Panc1 (cell line): ENCODE results near the gene HHAT. TPM values are rescaled to one million over a fixed set of nuclear protein-coding genes. Genes with fewer than 3 reads are reported as not detected.

Source experiments
- ATAC-seq: fragments of 200-7000 bp; cut with Tn5 transposase; 2 replicates; pipeline ENCODE4 v1.9.1; 2020; ENCODE audit warnings: mild to moderate bottlenecking, moderate library complexity
- BruUV-seq: library from RNA; stranded (reverse); fragments of 400-500 nt; replicated peaks from 2 replicates; lab custom pipeline; 2021; lab: Mats Ljungman, UMichigan
- CTCF ChIA-PET: fragments of 300-600 bp; sonication (Branson Sonifier 250); formaldehyde crosslinking; loops from one replicate; lab custom pipeline; 2022; ENCODE audit warnings: antibody characterized with exemption; lab: Charles Lee
- POLR2A ChIA-PET: fragments of 300-600 bp; sonication (Branson Sonifier 250); formaldehyde crosslinking; loops from one replicate; lab custom pipeline; 2022; ENCODE audit warnings: antibody characterized with exemption; lab: Charles Lee
- DNase-seq: peaks from one replicate; pipeline ENCODE4 v3.0.0-alpha.2; 2010; ENCODE audit warnings: low read depth, low spot score
- H3K27ac ChIP-seq: 2 replicates; pipeline ENCODE4 v1.5.1; 2011; ENCODE audit warnings: mild to moderate bottlenecking, low read length, inconsistent platforms
- H3K27me3 ChIP-seq: fragments of 200-500 bp; sonication (Bioruptor generic); 2 replicates; pipeline ENCODE4 v1.6.0; 2014; ENCODE audit warnings: low read length, inconsistent platforms; ENCODE audit not compliant: control insufficient read depth, insufficient read depth
- H3K36me3 ChIP-seq: fragments of 200-500 bp; sonication (Bioruptor generic); 2 replicates; pipeline ENCODE4 v1.5.1; 2014; ENCODE audit warnings: inconsistent platforms, mild to moderate bottlenecking, low read length, moderate library complexity; ENCODE audit not compliant: control insufficient read depth, insufficient read depth
- H3K4me1 ChIP-seq: 2 replicates; pipeline ENCODE4 v1.5.1; 2011; ENCODE audit warnings: inconsistent platforms, mild to moderate bottlenecking, low read length, moderate library complexity; ENCODE audit not compliant: control insufficient read depth, insufficient read depth
- H3K4me3 ChIP-seq, 2 experiments: 2 replicates each; pipeline ENCODE4 v1.5.1; 2011 to 2012; ENCODE audit warnings: low read depth in 2 of 2, low read length in 2 of 2, mild to moderate bottlenecking in 2 of 2, inconsistent platforms in 1 of 2, moderate library complexity in 1 of 2
- H3K9me3 ChIP-seq: fragments of 200-500 bp; sonication (Bioruptor generic); 2 replicates; pipeline ENCODE4 v1.5.1; 2014; ENCODE audit warnings: low read depth, mild to moderate bottlenecking, inconsistent platforms, low read length, moderate library complexity; ENCODE audit not compliant: control insufficient read depth, insufficient read depth
- CTCF ChIP-seq: fragments of 450-650 bp; IDR thresholded peaks from 2 replicates; pipeline ENCODE4 v1.5.1; 2017; ENCODE audit warnings: mild to moderate bottlenecking
- POLR2AphosphoS5 ChIP-seq: IDR thresholded peaks from 2 replicates; pipeline ENCODE4 v1.6.1; 2012; ENCODE audit warnings: mild to moderate bottlenecking, low read depth, low read length, moderate library complexity
- SIN3A ChIP-seq: IDR thresholded peaks from 2 replicates; pipeline ENCODE4 v1.6.1; 2012; ENCODE audit warnings: low read depth, mild to moderate bottlenecking, low read length, moderate library complexity, borderline replicate concordance; ENCODE audit not compliant: insufficient read depth
- TCF7L2 ChIP-seq: IDR thresholded peaks from 2 replicates; pipeline ENCODE4 v1.6.1; 2011; ENCODE audit warnings: mild to moderate bottlenecking, low read depth, low read length, inconsistent platforms
- in situ Hi-C: cut with HindIII; loops from 2 replicates; pipeline ENCODE4 v1.10.0; 2016; ENCODE audit warnings: low sequenced_read_pairs, low pct_unique_long_range_greater_than_20kb
- intact Hi-C: fragments of 100-400 bp; cut with micrococcal nuclease; formaldehyde crosslinking; loops from one replicate; pipeline ENCODE4 v1.10.0; 2022; ENCODE audit not compliant: unreplicated experiment
- total RNA-seq: library from RNA; stranded (reverse); gene quantifications from one replicate; pipeline ENCODE4 v1.2.1, GENCODE V29; 2021; ENCODE audit not compliant: unreplicated experiment
- TF ChIP-seq, protein P1 (sequence below), 2 experiments: IDR thresholded peaks; 2 replicates each; pipeline ENCODE4 v1.6.1; 2011 to 2012; ENCODE audit warnings: low read depth in 2 of 2, control low read depth in 1 of 2, low read length in 1 of 2, mild to moderate bottlenecking in 1 of 2, moderate library complexity in 1 of 2; ENCODE audit not compliant: insufficient read depth in 1 of 2

Gene HHAT
- total RNA-seq, 1 experiment from 2014 or later: 2.3 TPM

DNA sequence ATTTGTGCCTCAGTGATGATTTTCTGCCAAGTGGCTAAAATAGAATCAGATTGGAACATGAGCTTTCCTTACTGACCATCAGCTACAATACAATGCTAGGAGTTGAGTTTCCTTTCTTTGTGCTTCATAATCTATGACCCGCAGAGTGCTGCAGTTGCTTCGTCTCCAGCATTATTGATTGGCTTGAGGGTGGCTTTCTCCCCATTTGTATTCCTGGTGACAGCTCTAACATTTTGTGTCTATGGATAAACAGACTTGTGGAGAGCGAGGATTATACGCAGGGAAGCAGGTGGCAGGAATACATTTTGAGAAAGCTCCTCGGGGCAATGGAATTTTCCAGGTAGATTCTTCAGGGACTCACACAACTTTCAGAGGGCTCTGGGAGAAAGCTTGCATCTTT lies 223.2 kb downstream of the HHAT start:
- no peak overlapping the region for H3K4me3 ChIP-seq
- TF ChIP-seq CTCF (no peak), POLR2AphosphoS5 (no peak), SIN3A (no peak), TCF7L2 (no peak)
- TF ChIP-seq, protein P1, sequence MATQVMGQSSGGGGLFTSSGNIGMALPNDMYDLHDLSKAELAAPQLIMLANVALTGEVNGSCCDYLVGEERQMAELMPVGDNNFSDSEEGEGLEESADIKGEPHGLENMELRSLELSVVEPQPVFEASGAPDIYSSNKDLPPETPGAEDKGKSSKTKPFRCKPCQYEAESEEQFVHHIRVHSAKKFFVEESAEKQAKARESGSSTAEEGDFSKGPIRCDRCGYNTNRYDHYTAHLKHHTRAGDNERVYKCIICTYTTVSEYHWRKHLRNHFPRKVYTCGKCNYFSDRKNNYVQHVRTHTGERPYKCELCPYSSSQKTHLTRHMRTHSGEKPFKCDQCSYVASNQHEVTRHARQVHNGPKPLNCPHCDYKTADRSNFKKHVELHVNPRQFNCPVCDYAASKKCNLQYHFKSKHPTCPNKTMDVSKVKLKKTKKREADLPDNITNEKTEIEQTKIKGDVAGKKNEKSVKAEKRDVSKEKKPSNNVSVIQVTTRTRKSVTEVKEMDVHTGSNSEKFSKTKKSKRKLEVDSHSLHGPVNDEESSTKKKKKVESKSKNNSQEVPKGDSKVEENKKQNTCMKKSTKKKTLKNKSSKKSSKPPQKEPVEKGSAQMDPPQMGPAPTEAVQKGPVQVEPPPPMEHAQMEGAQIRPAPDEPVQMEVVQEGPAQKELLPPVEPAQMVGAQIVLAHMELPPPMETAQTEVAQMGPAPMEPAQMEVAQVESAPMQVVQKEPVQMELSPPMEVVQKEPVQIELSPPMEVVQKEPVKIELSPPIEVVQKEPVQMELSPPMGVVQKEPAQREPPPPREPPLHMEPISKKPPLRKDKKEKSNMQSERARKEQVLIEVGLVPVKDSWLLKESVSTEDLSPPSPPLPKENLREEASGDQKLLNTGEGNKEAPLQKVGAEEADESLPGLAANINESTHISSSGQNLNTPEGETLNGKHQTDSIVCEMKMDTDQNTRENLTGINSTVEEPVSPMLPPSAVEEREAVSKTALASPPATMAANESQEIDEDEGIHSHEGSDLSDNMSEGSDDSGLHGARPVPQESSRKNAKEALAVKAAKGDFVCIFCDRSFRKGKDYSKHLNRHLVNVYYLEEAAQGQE (IDR thresholded peaks at IDR 0.05; ENCODE audit: insufficient read depth in 1 of 2, low read depth in 2 of 2, low read length in 1 of 2): no peak
- ChIA-PET POLR2A (no interaction called here), CTCF (no interaction called here)
- no peaks in the 10 kb centered on the region for H3K4me1 ChIP-seq
- no peaks in the 10 kb centered on the region for H3K36me3 ChIP-seq
- no peak overlapping the region for H3K27ac ChIP-seq
- ATAC-seq: no peak
- intact Hi-C loops (no loop called here), in situ Hi-C loops (no loop called here)
- H3K27me3 ChIP-seq: no peaks in the 10 kb centered on the region
- BruUV-seq: no TSS peak
- H3K9me3 ChIP-seq: no peaks in the 10 kb centered on the region
- no peak for DNase-seq

DNA sequence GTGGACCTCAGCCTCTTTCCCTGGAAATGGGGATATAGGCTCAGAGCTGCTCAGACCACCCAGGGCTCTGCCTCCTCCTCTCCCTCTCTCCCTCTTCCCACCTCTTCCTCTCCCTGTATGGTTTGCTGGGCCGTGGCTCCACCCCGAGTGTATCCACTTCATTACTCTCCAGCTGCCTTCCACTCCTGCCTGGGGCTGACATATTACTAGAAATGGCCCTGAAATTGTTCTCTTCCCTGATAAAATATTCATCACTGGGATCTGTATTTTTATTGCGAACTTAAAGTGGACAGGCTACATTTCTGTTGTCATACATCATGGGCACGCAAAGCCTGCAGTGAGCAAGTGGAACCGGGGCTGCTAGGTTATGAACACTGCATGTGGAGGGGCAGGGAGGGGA lies 225.0 kb downstream of the HHAT start:
- intact Hi-C loops: no loop called here
- no TSS peak for BruUV-seq
- CTCF ChIA-PET: interaction anchor here (0.6 kb wide), 1 partner anchor 90 kb away, joined by 5 read pairs; no protein-coding TSS in a partner anchor

More for the DNA sequence above, 225.0 kb downstream of the HHAT start:
- H3K27me3 ChIP-seq: no peaks in the 10 kb centered on the region
- no peak overlapping the region for H3K27ac ChIP-seq
- TF ChIP-seq TCF7L2: no peak
- no peak for TF ChIP-seq POLR2AphosphoS5
- TF ChIP-seq CTCF: no peak
- no peak for TF ChIP-seq SIN3A
- TF ChIP-seq, protein P1 (IDR thresholded peaks at IDR 0.05; ENCODE audit: insufficient read depth in 1 of 2, low read depth in 2 of 2, low read length in 1 of 2): no peak
- no peak for DNase-seq
- no peaks in the 10 kb centered on the region for H3K36me3 ChIP-seq
- H3K4me1 ChIP-seq: no peaks in the 10 kb centered on the region
- no peaks in the 10 kb centered on the region for H3K9me3 ChIP-seq
- no peak overlapping the region for H3K4me3 ChIP-seq
- POLR2A ChIA-PET: no interaction called here
- no peak for ATAC-seq
- in situ Hi-C loops: no loop called here
